DMS79 (cell line): ENCODE data around the gene CRHR1.

Experiments
- DNase-seq: peaks from one replicate; lab custom pipeline; 2025; lab: John Stamatoyannopoulos, UW

The CRHR1 gene

GRCh38 chr17:45868276-45868675, 84.2 kb downstream of the CRHR1 start:
- DNase-seq, result no peak

DNA sequence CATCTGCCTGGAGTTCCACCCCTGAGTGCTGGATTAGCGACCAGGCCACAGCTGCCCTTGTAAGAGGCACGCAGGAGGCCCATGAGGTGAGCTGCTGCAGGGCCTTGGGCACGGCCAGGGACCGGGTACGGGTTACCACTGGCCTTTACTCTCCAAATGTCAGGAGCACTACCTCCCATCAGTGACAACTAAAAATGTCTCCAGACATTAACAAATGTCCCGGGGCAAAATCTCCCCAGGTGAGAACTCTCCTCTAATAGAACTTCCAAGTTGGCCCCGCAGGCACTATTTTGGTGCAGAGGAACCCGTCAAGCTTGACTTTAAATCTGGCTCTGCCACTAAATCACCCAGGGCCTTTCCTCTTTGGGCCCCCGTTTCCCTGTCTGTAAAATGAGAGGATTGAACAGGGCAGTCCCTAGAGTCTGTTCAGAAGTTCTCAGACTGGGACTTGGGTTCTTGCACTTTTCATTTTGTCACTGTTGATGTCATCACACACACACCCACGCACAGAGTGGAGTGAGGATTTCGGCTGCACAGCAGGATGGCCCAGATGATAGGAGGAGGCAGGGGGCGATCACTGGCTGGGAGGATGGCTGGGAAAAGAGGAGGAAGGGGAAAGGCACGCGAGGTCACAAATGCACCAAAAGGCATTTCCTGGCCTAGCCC, 85.7 kb downstream of the CRHR1 start:
- DNase-seq, result no peak

DNA sequence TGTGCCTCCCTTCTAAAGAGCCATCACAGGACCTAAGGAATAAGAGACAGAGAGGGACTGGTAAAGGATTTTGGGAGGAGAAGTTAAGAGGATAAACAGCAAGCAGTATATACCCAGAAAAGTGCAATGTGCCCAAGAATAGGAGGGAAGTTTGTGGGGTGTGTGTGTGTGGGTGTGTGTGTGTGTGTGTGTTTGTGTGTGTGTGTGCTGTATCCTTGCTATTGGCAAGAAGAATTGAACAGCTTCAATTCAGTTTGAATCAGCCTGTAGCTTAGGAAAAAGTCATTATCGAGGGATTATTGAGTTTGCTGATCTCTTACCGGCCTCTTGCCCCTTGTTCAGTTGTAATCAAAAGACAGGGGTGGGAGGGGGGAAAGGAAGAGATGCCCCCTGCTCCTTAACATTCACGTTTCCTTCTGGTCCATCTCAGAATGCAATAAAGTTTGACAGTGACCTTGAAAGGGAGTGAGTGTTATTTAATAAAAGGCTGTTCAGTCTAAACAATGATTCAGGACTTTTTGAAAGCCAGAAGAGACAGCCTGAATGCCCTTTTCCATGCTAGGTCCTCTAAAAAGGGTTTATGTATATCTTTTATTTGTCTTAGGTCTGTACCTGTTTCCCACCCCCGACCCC, 86.3 kb downstream of the CRHR1 start:
- DNase-seq, result no peak

DNA sequence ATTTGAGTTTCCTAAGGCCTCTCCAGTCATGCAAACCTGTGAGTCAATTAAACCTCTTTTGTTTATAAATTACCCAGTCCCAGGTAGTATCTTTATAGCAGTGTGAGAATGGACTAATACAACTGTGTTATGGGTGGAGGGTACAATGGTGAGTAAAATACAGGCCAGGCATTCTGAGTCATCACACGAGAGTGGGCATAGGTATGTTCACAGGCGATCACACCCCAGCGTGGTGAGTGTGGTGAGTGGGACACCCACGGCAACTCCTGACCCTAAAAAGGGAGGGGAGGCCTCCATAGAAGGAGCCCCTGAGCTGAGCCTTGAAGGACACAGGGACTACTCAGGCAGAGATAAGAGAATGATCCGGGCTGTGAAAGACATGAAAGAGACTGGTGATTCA, 87.6 kb downstream of the CRHR1 start:
- DNase-seq, result no peak

DNA sequence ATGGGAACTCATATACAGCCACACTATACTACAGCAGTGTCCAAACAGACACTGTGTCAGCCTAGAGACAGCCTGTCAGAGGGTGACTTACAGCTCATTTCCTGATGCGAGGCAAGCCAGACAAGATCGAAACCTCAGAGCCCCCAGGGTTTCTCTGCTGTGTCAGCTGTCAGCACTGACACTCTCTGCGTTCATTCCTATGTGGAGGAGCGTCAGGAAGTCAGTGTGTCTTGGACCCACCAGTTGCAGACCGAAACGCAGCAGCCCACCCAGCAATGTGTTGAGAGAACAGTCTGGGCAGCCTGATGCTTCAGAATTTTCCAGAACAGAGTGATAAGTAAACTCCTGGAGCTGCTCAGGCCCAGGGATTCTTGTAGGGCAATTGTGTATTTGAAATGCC, 89.6 kb downstream of the CRHR1 start:
- DNase-seq, result no peak

GRCh38 chr17:45874151-45874550, 90.0 kb downstream of the CRHR1 start:
- no peak for DNase-seq

DNA sequence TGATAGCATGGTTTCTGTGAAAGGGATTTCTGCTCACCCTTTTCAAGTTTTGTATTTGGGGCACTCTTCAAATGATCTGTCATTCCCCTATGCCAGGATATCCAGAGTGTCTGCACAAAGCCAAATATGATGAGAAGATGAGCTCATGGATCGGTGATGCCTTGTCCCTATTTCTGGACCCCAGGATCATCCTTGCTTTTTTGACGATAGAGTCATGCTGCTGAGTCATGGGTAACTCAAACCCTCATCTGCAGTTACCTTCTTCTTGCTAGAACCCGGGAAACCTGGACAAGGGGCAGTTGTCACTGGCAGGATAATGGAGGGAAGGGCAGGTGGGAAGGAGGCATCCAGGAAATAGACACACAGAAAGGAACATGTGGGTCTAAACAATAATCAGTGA, 92.4 kb downstream of the CRHR1 start:
- no peak for DNase-seq

DNA sequence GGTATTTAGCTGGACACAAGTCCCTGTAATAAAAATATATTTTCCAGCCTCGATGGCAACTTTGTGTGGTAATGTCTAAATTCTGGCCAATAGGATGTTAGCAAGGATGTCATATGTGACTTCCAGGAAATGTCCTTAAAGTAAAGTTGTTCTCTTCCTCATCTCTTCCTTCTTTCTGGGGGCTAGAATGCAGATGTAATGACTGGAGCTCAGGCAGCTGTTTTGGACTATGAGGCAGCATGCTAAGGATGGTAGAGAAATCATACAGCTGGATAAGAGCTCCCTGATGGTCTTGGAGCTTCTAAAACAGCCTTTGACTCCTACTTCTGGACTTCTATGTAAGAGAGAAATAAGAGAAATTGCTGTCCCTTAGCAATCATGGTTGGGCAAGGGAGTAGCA, 93.3 kb downstream of the CRHR1 start:
- DNase-seq, result no peak

DNA sequence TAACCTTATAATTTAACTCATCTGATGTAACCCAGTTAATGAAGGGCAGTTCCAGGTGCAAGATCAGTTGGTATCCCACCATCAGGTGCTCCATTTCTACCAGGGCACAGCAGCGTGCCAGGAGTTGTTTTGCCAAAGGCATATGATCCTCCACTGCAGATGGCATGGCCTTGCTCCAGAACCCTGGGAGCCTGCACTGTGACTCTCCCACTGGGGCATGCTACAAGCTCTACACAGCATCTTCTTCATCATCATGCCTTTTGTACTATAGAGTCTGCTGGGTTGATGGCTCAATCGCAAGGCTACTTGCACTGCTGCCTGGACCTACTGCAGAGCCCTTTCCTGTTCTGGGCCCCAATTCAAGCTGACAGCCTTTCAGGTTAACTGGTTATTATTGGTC, 98.9 kb downstream of the CRHR1 start:
- no peak for DNase-seq
